ENCODE data around the gene TTC4. TPM values are rescaled to one million over a fixed set of nuclear protein-coding genes. Genes with fewer than 3 reads are reported as not detected.

TTC4 gene
- total RNA-seq, 1 donor, result 27.9 TPM

- peak; percentile 90 for DNase-seq (ENCODE audit: insufficient read length, low spot score, missing footprints)
- no peaks in the 10 kb centered on the region for H3K79me2 ChIP-seq (ENCODE audit: insufficient read depth, low read length)
- TF ChIP-seq CTCF (IDR thresholded peaks at IDR 0.05; ENCODE audit: extremely low read depth, low read depth, low read length), result peak; percentile 85
- no peak overlapping the region for H3K4me3 ChIP-seq (ENCODE audit: insufficient read depth, low read length)
- H3K27me3 ChIP-seq (ENCODE audit: insufficient read depth, low read length), result no peaks in the 10 kb centered on the region
- H3K27ac ChIP-seq (ENCODE audit: low read depth, low read length), result no peak overlapping the region
- no peaks in the 10 kb centered on the region for H3K36me3 ChIP-seq (ENCODE audit: insufficient read depth, low read length)
- no peak overlapping the region for H2AFZ ChIP-seq (ENCODE audit: low read length)
- no peaks in the 10 kb centered on the region for H3K9me3 ChIP-seq (ENCODE audit: low read depth, low read length)
- no peaks in the 10 kb centered on the region for H4K20me1 ChIP-seq (ENCODE audit: insufficient read depth, low read length)
- H3K4me1 ChIP-seq (ENCODE audit: insufficient read depth, low read length), result no peaks in the 10 kb centered on the region
- H3K4me2 ChIP-seq (ENCODE audit: insufficient read depth, low read length), result no peak overlapping the region
Measured at GRCh38 chr1:54671985-54672608, 43.6 kb upstream of the TTC4 start.

DNA sequence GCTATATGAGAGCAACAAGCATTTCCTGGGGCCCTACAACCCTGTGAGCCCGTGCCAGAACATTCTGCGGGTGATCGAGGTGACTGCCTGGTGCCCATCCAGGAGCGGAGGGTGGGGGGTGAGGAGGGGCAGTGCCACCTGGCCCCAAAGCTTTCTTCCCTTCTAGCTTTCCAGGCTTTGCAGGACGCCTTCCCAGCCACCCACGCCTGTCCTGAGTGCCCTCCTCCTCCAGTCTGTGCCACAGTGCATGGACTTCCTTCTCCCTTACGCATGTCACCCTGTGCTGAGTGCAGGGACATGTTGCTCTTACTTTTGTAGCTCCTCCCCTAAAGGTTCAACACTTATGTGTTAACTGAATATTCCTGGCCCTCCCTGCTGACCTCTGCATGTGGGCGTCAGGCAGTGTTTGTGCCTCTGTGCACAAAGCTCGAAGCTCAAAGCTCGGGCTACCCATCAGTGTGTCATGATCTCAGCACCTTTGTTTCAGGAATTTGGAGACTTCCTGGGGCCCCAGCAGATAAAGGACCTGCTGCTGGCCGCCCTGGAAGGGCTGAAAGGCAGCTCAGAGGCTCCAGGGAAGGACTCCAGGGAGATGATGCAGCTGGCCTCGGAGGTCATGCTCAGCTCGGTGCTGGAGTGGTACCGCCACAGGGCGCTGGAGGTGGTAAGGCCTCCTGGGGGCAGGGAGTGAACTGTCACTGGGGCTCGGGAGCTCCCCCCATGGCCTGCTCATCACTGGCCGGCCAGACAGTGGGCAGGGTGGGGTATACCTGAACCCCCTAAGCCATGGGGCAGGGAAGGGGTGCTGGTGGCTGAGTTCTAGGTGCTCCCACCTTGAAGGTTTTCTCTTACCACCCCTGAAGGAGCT is 36.7 kb upstream of the TTC4 start:
- Histone ChIP-seq H2AFZ (ENCODE audit: low read length) (no peak overlapping the region), H3K4me3 (ENCODE audit: insufficient read depth, low read length) (no peak overlapping the region), H3K9me3 (ENCODE audit: low read depth, low read length) (no peaks in the 10 kb centered on the region), H4K20me1 (ENCODE audit: insufficient read depth, low read length) (no peaks in the 10 kb centered on the region), H3K4me1 (ENCODE audit: insufficient read depth, low read length) (no peaks in the 10 kb centered on the region), H3K4me2 (ENCODE audit: insufficient read depth, low read length) (no peak overlapping the region), H3K79me2 (ENCODE audit: insufficient read depth, low read length) (no peaks in the 10 kb centered on the region), H3K36me3 (ENCODE audit: insufficient read depth, low read length) (no peaks in the 10 kb centered on the region), H3K27ac (ENCODE audit: low read depth, low read length) (no peak overlapping the region), H3K27me3 (ENCODE audit: insufficient read depth, low read length) (peaks cover 24% of the 10 kb centered on the region)
- no peak for TF ChIP-seq CTCF (IDR thresholded peaks at IDR 0.05; ENCODE audit: extremely low read depth, low read depth, low read length)
- DNase-seq (ENCODE audit: insufficient read length, low spot score, missing footprints), result no peak

DNA sequence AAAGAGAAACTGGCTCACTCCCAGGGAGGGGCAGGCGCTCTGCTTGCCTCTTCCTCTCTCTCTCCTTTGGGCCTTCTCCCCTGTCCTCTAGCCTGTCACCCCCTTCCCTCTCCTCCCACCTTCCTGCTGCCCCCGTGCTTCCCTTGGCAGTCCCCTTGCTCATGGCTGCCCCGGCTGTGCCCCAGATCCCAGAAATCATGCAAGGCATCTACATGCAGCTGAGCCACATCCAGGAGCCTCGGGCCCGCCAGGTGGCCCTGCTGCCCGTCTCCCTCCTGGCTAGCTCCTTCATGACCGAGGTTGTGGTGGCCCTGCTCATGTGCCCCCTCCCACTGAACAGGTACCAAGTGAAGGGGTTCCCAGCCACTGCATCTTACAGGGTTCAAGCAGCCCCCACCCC is 36.0 kb upstream of the TTC4 start:
- Histone ChIP-seq H3K27ac (ENCODE audit: low read depth, low read length) (no peak overlapping the region), H4K20me1 (ENCODE audit: insufficient read depth, low read length) (no peaks in the 10 kb centered on the region), H3K79me2 (ENCODE audit: insufficient read depth, low read length) (no peaks in the 10 kb centered on the region), H3K4me3 (ENCODE audit: insufficient read depth, low read length) (no peak overlapping the region), H3K36me3 (ENCODE audit: insufficient read depth, low read length) (no peaks in the 10 kb centered on the region), H2AFZ (ENCODE audit: low read length) (no peak overlapping the region), H3K4me1 (ENCODE audit: insufficient read depth, low read length) (no peaks in the 10 kb centered on the region), H3K27me3 (ENCODE audit: insufficient read depth, low read length) (peaks cover 24% of the 10 kb centered on the region), H3K4me2 (ENCODE audit: insufficient read depth, low read length) (no peak overlapping the region), H3K9me3 (ENCODE audit: low read depth, low read length) (no peaks in the 10 kb centered on the region)
- no peak for DNase-seq (ENCODE audit: insufficient read length, low spot score, missing footprints)
- no peak for TF ChIP-seq CTCF (IDR thresholded peaks at IDR 0.05; ENCODE audit: extremely low read depth, low read depth, low read length)

DNA sequence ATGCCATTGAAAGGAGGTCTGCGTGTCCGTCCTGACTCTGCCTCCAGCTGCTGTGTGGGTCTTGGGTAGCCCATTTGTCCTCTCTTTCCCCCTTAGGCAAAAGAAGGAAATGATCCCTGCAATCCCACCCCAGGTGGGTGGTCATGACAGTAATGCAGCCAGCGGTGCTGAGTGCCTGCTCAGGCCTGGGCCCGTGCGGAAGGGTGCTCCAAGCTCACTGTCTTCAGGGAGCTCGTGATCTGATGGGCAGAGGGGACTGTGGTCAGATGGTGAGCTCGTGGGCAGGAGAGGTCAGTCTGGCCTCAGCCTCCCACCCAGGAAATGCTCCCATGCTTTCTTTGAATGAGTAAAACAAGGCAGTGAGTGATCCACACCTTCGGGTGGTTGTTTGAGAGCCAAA is 35.3 kb upstream of the TTC4 start:
- H3K27me3 ChIP-seq (ENCODE audit: insufficient read depth, low read length), result peaks cover 24% of the 10 kb centered on the region
- DNase-seq (ENCODE audit: insufficient read length, low spot score, missing footprints), result no peak
- H3K27ac ChIP-seq (ENCODE audit: low read depth, low read length), result no peak overlapping the region
- H3K4me3 ChIP-seq (ENCODE audit: insufficient read depth, low read length), result no peak overlapping the region
- H3K79me2 ChIP-seq (ENCODE audit: insufficient read depth, low read length), result no peaks in the 10 kb centered on the region
- H2AFZ ChIP-seq (ENCODE audit: low read length), result no peak overlapping the region
- H3K4me1 ChIP-seq (ENCODE audit: insufficient read depth, low read length), result no peaks in the 10 kb centered on the region
- TF ChIP-seq CTCF (IDR thresholded peaks at IDR 0.05; ENCODE audit: extremely low read depth, low read depth, low read length), result no peak
- no peaks in the 10 kb centered on the region for H3K36me3 ChIP-seq (ENCODE audit: insufficient read depth, low read length)
- H4K20me1 ChIP-seq (ENCODE audit: insufficient read depth, low read length), result no peaks in the 10 kb centered on the region
- H3K9me3 ChIP-seq (ENCODE audit: low read depth, low read length), result no peaks in the 10 kb centered on the region
- H3K4me2 ChIP-seq (ENCODE audit: insufficient read depth, low read length), result no peak overlapping the region
